HepG2 (cell line): ENCODE measurements around the gene SPSB2. TPM values are rescaled to one million over a fixed set of nuclear protein-coding genes. Genes with fewer than 3 reads are reported as not detected.

Experiments used
- ERF ChIP-seq: IDR thresholded peaks from 2 replicates; pipeline ENCODE4 v1.6.1; 2018; ENCODE audit warnings: missing biosample characterization, missing genetic modification reagents
- KLF6 ChIP-seq: IDR thresholded peaks from 2 replicates; pipeline ENCODE4 v1.8.0; 2016; ENCODE audit warnings: missing biosample characterization, missing genetic modification reagents
- NFKB2 ChIP-seq: sonication (generic); formaldehyde crosslinking; IDR thresholded peaks from 2 replicates; pipeline ENCODE4 v1.4.0; 2020; ENCODE audit warnings: missing genetic modification reagents, borderline replicate concordance
- SALL1 ChIP-seq: sonication (generic); formaldehyde crosslinking; IDR thresholded peaks from 2 replicates; pipeline ENCODE4 v1.8.0; 2022; ENCODE audit warnings: mild to moderate bottlenecking, missing genetic modification reagents
- SAP130 ChIP-seq: IDR thresholded peaks from 2 replicates; pipeline ENCODE4 v1.6.1; 2016; ENCODE audit warnings: low read depth
- SMC3 ChIP-seq: IDR thresholded peaks from 2 replicates; pipeline ENCODE4 v1.6.1; 2011; ENCODE audit warnings: low read length, improper control_type of control experiment
- SOX5 ChIP-seq: IDR thresholded peaks from 2 replicates; pipeline ENCODE4 v1.6.1; 2016; ENCODE audit warnings: borderline replicate concordance
- SRF ChIP-seq: IDR thresholded peaks from 2 replicates; pipeline ENCODE4 v1.6.1; 2011; ENCODE audit warnings: mild to moderate bottlenecking, low read depth, low read length, moderate library complexity
- ZFX ChIP-seq: sonication (generic); formaldehyde crosslinking; IDR thresholded peaks from 2 replicates; pipeline ENCODE4 v1.4.0; 2020; ENCODE audit warnings: mild to moderate bottlenecking, low read depth, missing genetic modification reagents, moderate library complexity
- ZNF124 ChIP-seq: sonication (generic); formaldehyde crosslinking; IDR thresholded peaks from 2 replicates; pipeline ENCODE4 v1.4.0; 2020; ENCODE audit warnings: missing genetic modification reagents
- ZNF326 ChIP-seq: sonication (generic); formaldehyde crosslinking; IDR thresholded peaks from 2 replicates; pipeline ENCODE4 v1.4.0; 2020; ENCODE audit warnings: missing genetic modification reagents, borderline replicate concordance
- ZNF33B ChIP-seq: sonication (generic); formaldehyde crosslinking; IDR thresholded peaks from 2 replicates; pipeline ENCODE4 v1.5.1; 2020; ENCODE audit warnings: mild to moderate bottlenecking, missing genetic modification reagents
- ZNF609 ChIP-seq: sonication (generic); formaldehyde crosslinking; IDR thresholded peaks from 2 replicates; pipeline ENCODE4 v1.4.0; 2020; ENCODE audit warnings: mild to moderate bottlenecking, missing genetic modification reagents, borderline replicate concordance
- polyA plus RNA-seq, 8 experiments: library from polyadenylated mRNA; depleted of rRNA in 3 of 8; stranded (reverse) in 7 of 8; unstranded in 1 of 8; fragments of >200 nt; fragmentation: Illumina TruSeq in 4 of 8; extraction: Trizol in 4 of 8; gene quantifications; 2 replicates each; pipeline versions ENCODE4 v1.2.1 to v1.2.3, GENCODE V29; 2011 to 2016; ENCODE audit warnings: low read depth in 4 of 8, missing spikeins in 1 of 8, mixed read lengths in 1 of 8; ENCODE audit not compliant: insufficient read depth in 1 of 8
- total RNA-seq, 5 experiments: library from RNA; depleted of rRNA; stranded (reverse); fragments of >200 nt; fragmentation: Illumina TruSeq; extraction: Trizol; gene quantifications; 2 replicates each; pipeline ENCODE4 v1.2.3, GENCODE V29; 2016; ENCODE audit warnings: low read depth in 1 of 5
- TF ChIP-seq, protein P1 (sequence below): sonication (generic); formaldehyde crosslinking; IDR thresholded peaks from 2 replicates; pipeline ENCODE4 v1.4.0; 2020; ENCODE audit warnings: missing genetic modification reagents
- TF ChIP-seq, protein P2 (sequence below): sonication (generic); formaldehyde crosslinking; IDR thresholded peaks from 2 replicates; pipeline ENCODE4 v1.4.0; 2020; ENCODE audit warnings: mild to moderate bottlenecking, missing genetic modification reagents

Gene SPSB2
- total and polyA plus RNA-seq, 2 of the 13 experiments (the other 11 are each of a cell fraction or from before 2014, with no cell fraction given): 2.0 to 6.2 TPM

DNA sequence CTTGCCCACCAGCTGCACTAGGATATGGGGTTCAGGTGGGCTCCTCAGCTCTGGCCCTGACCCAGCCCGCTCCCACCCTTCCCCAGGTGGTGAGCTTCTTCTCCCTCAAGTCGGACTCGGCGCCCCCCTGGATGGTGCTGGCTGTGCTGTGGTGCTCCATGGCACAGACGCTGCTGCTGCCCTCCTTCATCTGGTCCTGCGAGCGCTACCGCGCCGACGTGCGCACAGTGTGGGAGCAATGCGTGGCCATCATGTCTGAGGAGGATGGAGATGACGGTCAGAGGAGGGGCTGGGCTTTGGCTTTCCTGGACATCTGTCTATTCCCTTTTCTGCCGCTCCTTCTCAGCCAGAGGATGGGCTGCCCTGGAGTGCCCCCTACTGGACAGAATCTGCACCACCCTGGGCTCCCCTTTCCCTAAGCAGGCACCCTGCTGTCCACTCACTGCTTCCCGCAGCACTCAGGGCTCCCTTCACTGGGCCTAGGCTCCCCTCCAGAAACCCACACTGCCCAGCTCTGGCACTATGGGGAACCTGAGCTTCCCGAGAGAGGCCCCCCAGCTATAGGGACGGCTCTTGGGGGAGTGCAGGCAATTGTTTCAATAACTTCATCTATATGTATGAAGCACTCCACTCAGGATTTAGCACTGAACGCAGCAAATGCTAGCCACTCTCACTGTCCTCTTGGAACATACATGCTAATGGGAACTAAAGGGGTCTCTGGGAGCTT is 47.5 kb downstream of the SPSB2 start (continued):
- TF ChIP-seq, protein P1, sequence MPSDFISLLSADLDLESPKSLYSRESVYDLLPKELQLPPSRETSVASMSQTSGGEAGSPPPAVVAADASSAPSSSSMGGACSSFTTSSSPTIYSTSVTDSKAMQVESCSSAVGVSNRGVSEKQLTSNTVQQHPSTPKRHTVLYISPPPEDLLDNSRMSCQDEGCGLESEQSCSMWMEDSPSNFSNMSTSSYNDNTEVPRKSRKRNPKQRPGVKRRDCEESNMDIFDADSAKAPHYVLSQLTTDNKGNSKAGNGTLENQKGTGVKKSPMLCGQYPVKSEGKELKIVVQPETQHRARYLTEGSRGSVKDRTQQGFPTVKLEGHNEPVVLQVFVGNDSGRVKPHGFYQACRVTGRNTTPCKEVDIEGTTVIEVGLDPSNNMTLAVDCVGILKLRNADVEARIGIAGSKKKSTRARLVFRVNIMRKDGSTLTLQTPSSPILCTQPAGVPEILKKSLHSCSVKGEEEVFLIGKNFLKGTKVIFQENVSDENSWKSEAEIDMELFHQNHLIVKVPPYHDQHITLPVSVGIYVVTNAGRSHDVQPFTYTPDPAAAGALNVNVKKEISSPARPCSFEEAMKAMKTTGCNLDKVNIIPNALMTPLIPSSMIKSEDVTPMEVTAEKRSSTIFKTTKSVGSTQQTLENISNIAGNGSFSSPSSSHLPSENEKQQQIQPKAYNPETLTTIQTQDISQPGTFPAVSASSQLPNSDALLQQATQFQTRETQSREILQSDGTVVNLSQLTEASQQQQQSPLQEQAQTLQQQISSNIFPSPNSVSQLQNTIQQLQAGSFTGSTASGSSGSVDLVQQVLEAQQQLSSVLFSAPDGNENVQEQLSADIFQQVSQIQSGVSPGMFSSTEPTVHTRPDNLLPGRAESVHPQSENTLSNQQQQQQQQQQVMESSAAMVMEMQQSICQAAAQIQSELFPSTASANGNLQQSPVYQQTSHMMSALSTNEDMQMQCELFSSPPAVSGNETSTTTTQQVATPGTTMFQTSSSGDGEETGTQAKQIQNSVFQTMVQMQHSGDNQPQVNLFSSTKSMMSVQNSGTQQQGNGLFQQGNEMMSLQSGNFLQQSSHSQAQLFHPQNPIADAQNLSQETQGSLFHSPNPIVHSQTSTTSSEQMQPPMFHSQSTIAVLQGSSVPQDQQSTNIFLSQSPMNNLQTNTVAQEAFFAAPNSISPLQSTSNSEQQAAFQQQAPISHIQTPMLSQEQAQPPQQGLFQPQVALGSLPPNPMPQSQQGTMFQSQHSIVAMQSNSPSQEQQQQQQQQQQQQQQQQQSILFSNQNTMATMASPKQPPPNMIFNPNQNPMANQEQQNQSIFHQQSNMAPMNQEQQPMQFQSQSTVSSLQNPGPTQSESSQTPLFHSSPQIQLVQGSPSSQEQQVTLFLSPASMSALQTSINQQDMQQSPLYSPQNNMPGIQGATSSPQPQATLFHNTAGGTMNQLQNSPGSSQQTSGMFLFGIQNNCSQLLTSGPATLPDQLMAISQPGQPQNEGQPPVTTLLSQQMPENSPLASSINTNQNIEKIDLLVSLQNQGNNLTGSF (CRISPR knock-in tag): peak; percentile 52; the same call in 1 of the 2 replicates
- TF ChIP-seq ZNF33B (CRISPR knock-in tag) (no peak), ZNF124 (CRISPR knock-in tag) (0 out of 2 replicates have a peak, but pooled peaks have one; percentile 59), SMC3 (peak; percentile 63), NFKB2 (peak; percentile 48; the same call in 1 of the 2 replicates), ZNF326 (peak; percentile 71), SAP130 (CRISPR knock-in tag) (peak; percentile 44; the same call in 1 of the 2 replicates), ZFX (CRISPR knock-in tag) (0 out of 2 replicates have a peak, but pooled peaks have one; percentile 14), SOX5 (CRISPR knock-in tag) (0 out of 2 replicates have a peak, but pooled peaks have one; percentile 11), KLF6 (CRISPR knock-in tag) (no peak), SALL1 (CRISPR knock-in tag) (peak; percentile 39; the same call in 1 of the 2 replicates), ZNF609 (CRISPR knock-in tag) (no peak), SRF (no peak), ERF (CRISPR knock-in tag) (0 out of 2 replicates have a peak, but pooled peaks have one; percentile 24)
- TF ChIP-seq, protein P2, sequence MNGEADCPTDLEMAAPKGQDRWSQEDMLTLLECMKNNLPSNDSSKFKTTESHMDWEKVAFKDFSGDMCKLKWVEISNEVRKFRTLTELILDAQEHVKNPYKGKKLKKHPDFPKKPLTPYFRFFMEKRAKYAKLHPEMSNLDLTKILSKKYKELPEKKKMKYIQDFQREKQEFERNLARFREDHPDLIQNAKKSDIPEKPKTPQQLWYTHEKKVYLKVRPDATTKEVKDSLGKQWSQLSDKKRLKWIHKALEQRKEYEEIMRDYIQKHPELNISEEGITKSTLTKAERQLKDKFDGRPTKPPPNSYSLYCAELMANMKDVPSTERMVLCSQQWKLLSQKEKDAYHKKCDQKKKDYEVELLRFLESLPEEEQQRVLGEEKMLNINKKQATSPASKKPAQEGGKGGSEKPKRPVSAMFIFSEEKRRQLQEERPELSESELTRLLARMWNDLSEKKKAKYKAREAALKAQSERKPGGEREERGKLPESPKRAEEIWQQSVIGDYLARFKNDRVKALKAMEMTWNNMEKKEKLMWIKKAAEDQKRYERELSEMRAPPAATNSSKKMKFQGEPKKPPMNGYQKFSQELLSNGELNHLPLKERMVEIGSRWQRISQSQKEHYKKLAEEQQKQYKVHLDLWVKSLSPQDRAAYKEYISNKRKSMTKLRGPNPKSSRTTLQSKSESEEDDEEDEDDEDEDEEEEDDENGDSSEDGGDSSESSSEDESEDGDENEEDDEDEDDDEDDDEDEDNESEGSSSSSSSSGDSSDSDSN (CRISPR knock-in tag): 0 out of 2 replicates have a peak, but pooled peaks have one; percentile 35
